ENCODE data around the gene TMC4.
"Not testable (repeated sequence)": the region's sequence is repeated elsewhere in the genome, so short reads cannot be mapped to it uniquely, and the experiment has no call there.

DNA sequence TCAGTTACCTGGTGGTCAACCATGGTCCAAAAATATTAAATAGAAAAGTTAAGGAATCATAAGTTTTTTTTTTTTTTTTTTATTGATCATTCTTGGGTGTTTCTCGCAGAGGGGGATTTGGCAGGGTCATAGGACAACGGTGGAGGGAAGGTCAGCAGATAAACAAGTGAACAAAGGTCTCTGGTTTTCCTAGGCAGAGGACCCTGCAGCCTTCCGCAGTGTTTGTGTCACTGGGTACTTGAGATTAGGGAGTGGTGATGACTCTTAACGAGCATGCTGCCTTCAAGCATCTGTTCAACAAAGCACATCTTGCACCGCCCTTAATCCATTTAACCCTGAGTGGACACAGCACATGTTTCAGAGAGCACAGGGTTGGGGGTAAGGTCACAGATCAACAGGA lies 41.3 kb upstream of the TMC4 start:
- not testable (repeated sequence) for TF ChIP-seq CTCF (conservative IDR thresholded peaks at IDR 0.05; ENCODE audit: low read length); EZH2phosphoT487 (IDR thresholded peaks at IDR 0.05; ENCODE audit: borderline replicate concordance)
